Activated naive CD8-positive, alpha-beta T cell treated with anti-CD3 and anti-CD28 coated beads, Interleukin-2, amount 50 U/mL, for 16 hours (primary cell): Measurements from ENCODE around the gene KHDC4.

Experiments used
- DNase-seq: peaks from one replicate; pipeline ENCODE4 v3.0.0-alpha.2; 2020; ENCODE audit warnings: low read depth, low spot score

Gene KHDC4

GRCh38 chr1:155934097-155934935 lies at the start of gene KHDC4:
Gene KHDC4, minus strand, starts transcription at chr1:155934413. Its CDS starts 40 bp downstream, at chr1:155934373.
- peak; percentile 88 for DNase-seq

- no peak for DNase-seq
These were observed 49.2 kb upstream of the KHDC4 start for GRCh38 chr1:155983191-155984024.

GRCh38 chr1:155982106-155982505 lies 47.9 kb upstream of the KHDC4 start:
- no peak for DNase-seq

GRCh38 chr1:155981266-155982088 lies 47.3 kb upstream of the KHDC4 start:
- no peak for DNase-seq

GRCh38 chr1:155979597-155980343 lies 45.6 kb upstream of the KHDC4 start:
- DNase-seq: no peak

GRCh38 chr1:155978973-155979429 lies 44.8 kb upstream of the KHDC4 start:
- DNase-seq: no peak

DNA sequence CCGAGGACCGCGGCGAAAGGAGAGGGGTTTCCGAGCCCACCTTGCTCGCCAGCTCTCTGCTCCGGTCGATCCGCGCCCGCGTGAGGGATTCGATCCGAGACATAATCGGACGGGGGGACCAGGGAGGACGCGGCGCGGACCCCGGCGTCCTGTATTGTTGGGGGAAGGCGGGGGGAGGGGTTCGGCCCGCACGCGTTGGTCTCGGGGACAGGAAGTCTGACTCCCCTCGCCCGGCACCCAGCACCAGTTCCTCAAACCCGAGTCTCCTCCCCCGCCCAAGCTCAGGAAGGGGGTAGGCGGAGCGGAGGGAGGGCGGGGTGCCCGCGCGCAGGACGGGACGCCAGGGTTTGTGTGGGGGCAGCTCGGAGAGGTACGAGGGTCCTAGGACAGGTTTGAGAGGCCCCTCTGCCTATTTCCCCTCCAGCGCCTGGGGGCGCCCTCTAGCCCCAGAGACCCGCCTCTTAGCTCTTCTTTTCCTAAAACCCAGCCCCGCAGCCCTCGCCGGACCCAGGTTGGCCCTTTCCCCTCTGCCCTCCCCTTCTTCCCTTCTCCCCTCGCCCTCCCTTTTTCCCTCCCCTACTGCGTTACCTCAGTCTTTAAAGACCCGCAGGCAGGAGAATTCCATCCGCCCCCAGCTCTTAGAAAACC lies 44.2 kb upstream of the KHDC4 start, which contains the start of gene ARHGEF2:
TSS of gene ARHGEF2 (minus strand) at position 223 of the 648 bp plus-strand sequence. CDS start at position 103, 120 bp downstream.
- DNase-seq: peak; percentile 69

DNA sequence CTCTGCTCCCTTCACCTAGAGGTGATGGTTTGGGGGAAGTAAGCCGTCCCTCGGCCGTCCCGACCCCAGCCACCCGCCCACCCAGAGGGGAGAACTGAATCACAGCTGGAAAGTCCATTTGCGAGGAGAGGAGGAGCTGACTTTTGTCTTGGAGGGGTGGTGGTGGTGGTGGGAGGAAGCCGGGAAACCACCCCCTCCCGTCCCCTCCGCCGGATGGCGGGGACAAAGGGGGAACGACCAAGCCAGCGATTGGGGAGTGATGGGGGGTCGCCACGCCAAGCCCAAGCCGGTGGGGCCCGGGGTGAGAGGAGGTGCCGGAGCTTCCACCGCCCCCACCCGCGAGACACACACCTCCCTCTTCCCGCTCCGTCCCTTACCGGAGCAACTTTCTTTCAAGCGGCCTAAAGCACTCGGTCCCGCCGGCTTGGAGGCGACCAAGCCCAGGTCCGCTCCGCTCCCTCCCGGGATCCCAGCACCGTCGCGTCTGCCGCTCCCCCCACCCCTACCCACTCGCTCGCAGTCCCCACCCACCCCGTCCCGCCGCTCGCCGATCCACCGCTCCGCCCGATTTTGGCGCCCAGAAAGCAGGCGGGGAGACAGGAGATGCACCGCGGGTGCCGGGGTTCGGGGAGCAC lies 43.6 kb upstream of the KHDC4 start:
- peak; percentile 38 for DNase-seq

GRCh38 chr1:155976913-155977689 lies 42.9 kb upstream of the KHDC4 start:
- no peak for DNase-seq

DNA sequence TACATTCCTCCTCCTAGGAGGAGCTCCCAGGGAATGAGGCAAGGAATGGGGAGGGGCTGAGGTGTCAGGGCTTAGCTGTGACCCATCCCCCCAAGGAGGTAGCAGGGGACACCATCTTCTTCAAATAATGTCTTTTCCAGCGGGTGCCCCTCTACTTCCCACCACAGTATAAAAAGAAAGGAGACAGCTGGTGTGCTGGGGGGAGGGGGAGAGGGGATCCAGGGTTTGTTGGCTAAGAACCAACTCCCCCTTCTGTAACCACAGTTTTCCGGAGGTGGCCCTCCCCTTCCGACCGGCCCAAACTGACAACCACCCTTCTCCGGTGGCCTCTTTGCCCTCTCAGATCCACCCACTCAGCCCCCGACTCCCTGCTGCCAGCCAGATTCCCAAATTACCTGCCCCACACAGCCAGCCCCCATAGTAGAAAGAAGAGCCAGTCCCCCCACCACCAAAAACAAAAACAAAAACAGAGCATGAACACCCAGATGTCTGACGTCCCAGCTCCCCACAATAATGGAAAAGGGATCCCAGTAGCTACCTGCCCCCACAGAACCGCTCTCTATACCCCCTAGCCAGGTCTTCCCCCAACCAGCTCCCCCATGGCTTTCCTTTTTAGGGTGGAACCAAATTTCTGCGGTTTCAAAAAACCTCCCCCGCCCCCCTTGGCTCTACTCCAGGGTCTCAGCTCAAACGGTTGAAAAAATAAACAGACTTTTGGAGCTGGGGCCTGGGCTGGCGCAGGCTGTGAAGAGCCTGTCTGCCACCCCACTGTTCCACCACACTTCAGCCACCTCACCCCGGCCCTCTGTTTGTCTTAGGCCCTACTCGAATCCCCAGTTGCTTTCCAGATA lies 42.1 kb upstream of the KHDC4 start:
- DNase-seq: no peak

DNA sequence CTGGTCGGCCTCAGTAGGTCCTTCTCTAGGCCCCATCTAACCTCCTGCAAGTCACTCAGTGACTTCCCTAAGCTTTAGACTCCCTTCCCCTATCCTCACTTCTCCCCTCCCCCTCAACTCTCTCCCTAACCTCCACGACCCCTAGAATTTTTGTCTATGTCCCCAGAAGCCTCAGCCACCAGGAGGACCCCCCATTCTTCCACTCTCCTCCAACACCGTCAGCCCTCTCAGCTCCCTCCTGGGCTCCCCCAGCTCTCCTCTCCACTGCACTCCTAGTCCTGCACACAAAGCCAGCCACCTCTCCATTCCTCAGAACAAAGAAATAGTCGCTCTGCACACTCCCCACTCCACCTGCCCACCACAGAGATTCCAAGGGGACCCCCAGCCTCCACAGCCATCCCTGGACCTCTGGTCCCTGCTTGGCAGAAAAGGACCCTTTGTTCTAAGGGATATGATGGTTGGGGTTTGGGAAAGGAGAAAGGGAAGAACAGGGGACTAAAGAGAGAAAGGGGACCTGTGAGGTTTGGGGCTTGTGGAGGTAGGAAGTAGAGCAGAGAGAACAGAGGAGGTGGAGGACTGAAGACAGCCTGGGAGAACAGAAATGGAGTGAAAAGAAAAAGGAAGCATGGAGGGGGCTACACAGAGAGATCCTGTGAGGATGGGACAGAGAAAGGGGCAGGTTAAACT lies 41.3 kb upstream of the KHDC4 start:
- DNase-seq: no peak

DNA sequence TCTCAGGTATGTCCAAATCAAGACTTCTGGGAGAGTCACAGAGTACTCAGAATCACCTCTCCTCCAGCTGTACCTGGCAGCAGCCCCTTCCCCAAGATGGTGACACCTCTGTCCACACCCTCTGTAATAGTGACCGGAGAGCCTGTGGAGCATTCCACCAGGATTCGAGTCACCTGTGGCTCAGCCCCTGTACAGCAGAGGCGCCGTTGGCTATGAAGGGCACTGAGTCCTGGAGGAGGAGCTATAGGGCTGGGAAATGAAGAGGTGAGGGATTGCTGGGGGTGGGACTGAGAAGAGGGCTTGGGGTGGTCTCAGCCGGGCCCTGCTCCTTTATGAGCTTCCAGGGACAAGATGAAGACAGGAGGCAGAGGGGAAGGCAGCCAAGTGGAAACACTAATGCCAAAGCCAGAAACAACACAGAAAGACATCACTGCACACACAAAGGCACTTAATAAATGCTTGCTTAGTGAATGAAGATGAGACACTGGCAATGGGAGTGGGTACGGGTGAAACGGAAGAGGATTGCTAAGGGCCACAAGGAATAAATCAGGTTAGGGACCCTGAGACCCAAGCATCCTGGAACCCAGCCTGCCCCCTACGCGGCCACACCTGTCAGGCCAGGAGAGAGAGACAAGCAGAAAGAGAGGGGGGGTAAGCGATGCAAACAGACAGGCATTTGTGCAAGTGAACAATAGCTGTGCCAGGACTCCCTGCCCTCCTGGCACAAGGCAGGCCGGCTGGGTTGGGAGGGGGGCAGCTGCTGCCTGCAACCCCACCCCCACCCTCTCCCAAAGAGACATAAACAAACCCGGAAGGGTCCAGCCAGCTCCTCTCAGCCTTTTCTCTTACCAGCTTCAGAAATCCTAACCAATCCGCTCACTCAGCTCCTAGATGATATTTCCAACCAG lies 40.2 kb upstream of the KHDC4 start:
- DNase-seq: no peak

DNA sequence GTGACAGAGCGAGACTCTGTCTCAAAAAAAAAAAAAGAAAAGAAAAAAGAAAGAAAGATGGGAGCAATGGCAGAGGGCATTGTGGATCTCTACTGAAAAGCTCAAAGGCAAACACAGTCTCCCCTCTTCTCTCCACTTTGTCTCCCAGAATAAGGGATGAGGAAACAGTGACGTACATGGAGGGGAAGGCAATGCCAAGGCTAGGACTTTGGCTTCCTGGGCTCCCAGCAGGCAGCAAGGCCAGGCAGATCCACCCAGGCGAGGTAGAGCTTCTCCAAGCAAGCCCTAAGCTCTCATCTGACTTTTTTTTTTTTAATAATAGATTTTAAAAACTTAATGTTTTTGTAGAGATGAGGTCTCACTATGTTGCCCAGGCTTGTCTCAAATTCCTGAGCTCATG lies 39.5 kb upstream of the KHDC4 start:
- no peak for DNase-seq

DNA sequence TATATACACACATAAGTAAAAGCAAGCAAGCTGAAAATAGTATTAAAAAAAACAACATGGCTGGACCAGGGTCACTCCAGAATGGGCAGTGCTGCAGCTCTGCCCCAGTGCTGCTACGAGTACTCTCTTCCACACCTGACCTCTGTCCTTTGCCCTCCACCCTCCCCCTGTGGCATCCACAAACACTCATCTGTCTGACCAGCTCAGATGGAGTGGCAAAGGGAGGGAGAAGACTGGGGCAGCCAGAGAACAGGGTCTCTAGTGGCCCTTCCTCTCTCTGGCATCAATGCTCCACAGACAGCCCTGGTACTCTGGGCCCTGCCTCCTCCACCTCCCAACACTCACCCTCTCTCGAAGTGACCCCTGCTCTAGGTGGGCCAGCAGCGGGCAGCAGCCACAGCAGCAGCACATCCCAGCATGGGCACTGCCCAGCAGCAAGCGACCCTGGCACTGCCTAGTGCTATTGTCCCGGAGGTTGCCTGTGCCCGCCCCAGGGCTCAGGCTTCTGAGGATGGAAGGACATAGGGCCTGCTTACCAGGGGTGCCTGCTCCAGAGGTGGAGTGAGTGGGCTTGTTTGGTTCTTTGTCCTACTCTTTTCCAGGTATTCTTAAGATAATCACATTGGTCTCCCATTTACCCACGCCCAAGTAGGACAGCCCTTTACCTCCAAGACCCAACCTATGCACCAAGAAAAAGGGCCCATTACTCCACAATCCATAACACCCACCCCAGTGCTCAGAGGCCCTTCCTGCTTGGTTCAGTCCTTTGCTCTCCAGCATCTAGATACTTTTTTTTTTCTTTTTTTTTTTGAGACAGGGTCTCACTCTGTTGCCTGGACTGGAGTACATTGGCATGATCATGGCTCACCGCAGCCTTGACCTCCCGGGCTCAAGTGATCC lies 37.9 kb upstream of the KHDC4 start:
- no peak for DNase-seq

GRCh38 chr1:155970531-155971167 lies 36.4 kb upstream of the KHDC4 start:
- DNase-seq: no peak
